NCI-H748 treated with DMSO at 0.1 percent for 48 hours (cell line): ENCODE data around the gene ZNF609.
"Not testable (repeated sequence)": the region's sequence is repeated elsewhere in the genome, so short reads cannot be mapped to it uniquely, and the experiment has no call there.

ENCODE experiments used
- DNase-seq: peaks from one replicate; lab custom pipeline; 2025; lab: John Stamatoyannopoulos, UW

ZNF609 gene

GRCh38 chr15:64459066-64459781 is 1.2 kb upstream of the ZNF609 start:
- DNase-seq = no peak

DNA sequence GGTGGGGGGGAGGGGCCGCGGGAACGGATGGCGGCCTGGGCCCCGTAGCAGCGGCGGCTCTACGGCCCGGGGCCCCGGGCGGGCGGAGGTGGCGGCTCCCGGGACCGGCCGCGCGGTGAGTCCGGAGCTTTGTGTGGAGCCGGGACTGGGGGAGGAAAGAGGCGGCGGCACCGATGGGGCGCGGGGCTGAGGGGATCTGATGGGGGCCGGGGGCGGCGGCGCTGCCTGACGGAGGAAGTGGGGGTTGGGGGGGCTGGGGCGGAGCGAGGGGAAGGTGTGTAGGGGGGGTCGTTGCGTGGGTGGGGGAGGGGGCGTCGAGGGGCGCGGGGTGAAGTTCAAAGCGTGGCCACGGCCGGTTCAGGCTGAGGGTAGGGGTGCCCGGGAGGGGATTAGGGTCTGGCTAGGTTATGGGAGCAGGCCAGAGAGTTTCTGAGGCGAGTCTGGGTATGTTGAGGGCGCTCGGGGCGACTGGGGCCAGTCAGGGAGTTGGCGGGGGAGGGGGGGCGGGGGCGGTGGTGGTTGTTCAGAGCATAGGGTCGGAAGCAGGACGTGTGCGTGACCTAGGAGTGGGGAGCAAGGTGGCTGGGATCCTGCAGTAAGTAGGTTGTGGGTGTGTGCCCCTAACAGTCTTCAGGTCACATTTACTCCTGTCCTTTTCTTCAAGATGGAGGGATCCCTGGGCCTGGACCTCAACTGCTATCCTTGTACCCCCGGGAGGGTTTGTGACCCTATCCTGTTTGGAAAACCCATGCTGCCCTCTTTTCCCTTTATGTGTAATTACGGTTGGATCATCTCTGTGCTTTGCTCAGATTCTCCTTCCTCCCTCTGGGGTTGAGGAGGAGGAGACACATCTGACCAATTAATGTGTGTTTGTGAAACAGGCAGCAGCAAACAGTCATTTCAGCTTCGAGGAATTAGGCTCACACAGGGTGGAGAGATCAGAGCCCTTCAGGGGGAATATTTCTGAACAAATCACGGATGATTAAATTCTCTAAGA is 644 bp downstream of the ZNF609 start:
- DNase-seq = peak; percentile 45

GRCh38 chr15:64461721-64462162 is 1.4 kb downstream of the ZNF609 start:
- peak; percentile 30 for DNase-seq

DNA sequence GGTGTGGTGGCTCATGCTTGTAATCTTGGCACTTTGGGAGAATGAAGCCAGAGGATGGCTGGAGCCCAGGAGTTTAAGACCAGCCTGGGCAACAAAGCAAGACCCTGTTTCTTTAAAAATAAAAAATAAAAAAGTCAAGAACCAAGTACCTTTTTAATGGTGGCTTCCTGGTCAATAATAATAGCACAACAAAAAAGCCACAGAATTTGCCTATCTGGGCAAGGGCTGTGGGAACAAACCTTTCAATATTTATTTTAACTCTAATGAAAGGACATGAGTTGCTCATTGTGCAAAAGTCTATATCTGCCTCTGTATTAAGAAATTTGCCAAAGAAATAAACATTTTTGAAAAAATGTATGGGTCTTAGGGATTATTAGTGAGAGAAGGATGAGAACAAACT is 2.1 kb downstream of the ZNF609 start:
- DNase-seq = no peak

DNA sequence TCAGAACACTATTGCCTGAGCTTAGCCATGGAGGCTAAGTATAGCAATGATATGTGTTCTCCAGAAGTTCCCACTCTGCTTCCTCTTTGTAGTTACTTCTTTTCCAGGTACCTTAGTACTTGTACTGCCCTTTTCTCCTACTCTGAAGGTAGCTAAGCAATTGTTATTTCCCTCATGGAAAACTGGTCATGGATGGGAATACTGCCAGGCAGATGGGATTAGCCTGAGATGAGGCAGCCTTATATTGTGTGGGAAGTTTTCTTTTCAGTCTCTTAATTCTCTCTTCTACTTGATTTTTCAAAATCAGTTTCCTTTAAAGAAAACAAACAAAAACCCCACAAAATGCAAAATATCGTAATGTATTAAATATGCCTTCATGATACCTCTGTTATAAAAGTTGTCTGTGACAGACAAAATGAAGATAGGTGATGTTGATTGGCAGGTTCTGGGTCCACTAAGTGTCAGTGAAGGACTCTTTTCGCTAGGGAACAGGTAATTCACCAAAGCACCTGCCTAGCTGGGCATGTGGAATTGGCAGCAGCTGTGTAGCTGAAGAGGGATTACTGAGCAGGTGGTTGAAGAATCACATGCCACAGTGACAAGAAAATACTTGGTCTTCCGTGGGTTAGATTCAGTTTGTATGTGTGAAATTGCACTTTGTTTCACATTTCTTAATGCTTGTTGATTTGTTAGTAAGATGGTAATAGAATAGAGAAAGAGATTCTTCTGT is 4.1 kb downstream of the ZNF609 start:
- DNase-seq = no peak

GRCh38 chr15:64466408-64467141 is 6.2 kb downstream of the ZNF609 start:
- DNase-seq = no peak

DNA sequence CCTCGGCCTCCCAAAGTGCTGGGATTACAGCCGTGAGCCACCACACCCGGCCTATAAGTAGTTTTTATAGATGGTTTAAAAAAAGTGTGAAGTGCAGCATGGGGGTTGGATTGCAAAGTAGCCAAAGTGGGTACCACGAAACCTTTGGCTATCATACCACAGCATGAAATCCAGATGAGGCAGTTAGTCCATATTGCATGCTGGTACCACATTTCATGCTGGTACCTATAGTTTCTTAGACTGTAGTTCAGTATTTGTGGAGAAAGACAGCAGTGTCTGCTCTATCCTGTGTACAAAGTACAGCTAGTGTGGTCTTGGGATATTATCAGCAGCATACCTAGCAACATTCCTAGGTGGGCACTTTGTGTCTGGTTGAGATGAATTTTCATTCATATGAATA is 11.8 kb downstream of the ZNF609 start:
- no peak for DNase-seq

GRCh38 chr15:64474846-64475245 is 14.5 kb downstream of the ZNF609 start:
- DNase-seq = no peak

GRCh38 chr15:64476550-64476949 is 16.2 kb downstream of the ZNF609 start:
- DNase-seq = no peak

GRCh38 chr15:64478863-64479262 is 18.5 kb downstream of the ZNF609 start:
- DNase-seq = no peak

- DNase-seq = no peak
These were observed 20.5 kb downstream of the ZNF609 start for GRCh38 chr15:64480891-64481290.

DNA sequence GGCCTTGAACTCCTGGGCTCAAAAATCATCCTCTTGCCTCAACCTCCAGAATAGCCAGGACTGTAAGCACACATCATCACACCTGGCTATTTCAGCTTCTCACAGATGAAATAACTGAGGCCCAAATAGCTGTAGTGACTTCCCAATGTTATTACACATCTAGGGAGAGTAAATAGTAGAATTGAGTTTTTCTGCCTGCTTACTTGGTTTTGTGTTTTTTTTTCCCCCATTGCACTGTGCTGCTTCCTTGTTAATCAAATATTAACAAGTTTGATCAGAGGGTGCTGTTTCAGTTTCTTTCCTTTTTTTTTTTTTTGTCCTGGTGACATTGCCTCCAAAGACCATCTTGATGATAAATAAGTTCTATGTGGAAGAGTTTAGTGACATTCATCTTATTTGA is 23.4 kb downstream of the ZNF609 start:
- no peak for DNase-seq

- no peak for DNase-seq
These were observed 25.4 kb downstream of the ZNF609 start for GRCh38 chr15:64485796-64486195.

DNA sequence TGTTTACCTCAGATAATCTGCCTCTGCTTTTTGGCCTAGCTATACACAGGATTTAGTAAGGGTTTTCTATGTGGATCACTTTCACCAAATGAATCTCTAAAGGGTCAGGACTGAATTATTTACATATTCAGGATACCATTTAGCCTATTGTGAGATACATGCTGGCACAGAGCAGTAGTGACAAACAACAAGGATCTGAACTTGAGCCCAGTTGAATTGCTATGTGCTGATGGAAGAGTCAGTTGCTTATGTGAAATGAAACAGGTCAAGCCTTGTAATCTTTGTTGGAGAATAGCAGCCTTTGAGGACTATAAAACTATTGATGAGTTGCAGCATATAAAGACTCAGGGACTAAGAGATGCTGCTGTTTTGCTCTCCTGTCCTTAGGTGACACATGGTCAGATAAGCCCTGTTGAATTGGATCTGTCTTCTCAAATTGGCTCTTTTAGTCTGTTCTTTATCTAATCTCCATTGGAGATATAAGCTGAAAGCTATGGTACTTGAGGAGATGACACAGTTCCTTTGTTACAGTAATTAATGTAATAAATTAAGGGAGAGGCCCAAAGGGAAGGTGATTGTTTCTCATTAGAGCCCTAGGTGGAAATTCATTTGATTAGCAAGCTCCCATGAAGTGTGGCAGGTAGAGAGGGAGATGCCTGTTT is 30.4 kb downstream of the ZNF609 start:
- no peak for DNase-seq

- no peak for DNase-seq
These were observed 33.3 kb downstream of the ZNF609 start for GRCh38 chr15:64493641-64494040.

- not testable (repeated sequence) for DNase-seq
These were observed 35.6 kb downstream of the ZNF609 start for GRCh38 chr15:64495968-64496367.

GRCh38 chr15:64500695-64501395 is 40.5 kb downstream of the ZNF609 start:
- DNase-seq = no peak

DNA sequence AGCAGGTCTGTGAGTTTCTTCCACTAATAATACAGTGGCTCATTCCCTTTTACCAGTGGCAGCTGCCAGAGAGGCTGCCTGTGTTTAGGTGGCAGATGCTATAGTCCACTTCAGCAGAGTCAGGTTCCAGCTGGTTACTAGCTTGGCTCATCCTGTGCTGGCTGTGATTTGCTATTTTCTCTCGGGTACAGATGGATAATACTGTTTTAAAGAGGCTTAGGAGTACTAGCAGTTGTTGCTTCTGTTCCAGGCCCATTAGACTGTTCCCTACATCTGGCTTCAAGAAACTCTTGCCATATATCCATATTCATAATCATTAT is 41.0 kb downstream of the ZNF609 start:
- DNase-seq = no peak

- DNase-seq = no peak
These were observed 41.8 kb downstream of the ZNF609 start for GRCh38 chr15:64502151-64502550.

DNA sequence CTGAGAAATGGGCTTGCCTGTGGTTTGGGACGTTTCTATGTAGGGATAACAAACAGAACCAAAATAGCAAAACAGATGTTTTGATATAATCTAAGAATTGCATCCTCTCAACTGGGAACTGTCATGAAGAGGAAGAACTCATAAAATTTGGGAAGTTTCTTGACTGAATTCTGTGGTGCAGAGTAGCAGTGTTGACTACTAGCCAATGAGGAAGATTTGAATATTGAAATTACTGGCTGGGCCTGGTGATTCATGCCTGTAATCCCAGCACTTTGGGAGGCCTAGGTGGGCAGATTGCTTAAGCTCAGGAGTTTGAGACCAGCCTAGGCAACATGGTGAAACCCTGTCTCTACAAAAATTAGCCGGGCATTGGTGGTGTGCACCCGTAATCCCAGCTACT is 42.2 kb downstream of the ZNF609 start:
- no peak for DNase-seq

GRCh38 chr15:64503197-64503596 is 42.8 kb downstream of the ZNF609 start:
- DNase-seq = no peak
